ENCODE results near the gene CNTN5.
"Not testable (repeated sequence)": the region's sequence is repeated elsewhere in the genome, so short reads cannot be mapped to it uniquely, and the experiment has no call there.

CNTN5 gene

GRCh38 chr11:99268886-99269285 is 248.1 kb downstream of the CNTN5 start:
- intact Hi-C loops (cut with DNase I) = no loop called here
- no peak for DNase-seq

- intact Hi-C loops (cut with DNase I) = no loop called here
- no peak for DNase-seq
These were observed 250.8 kb downstream of the CNTN5 start for GRCh38 chr11:99271527-99271926.

- DNase-seq = no peak
- intact Hi-C loops (cut with DNase I) = no loop called here
These were observed 254.8 kb downstream of the CNTN5 start for GRCh38 chr11:99275521-99275920.

GRCh38 chr11:99277281-99277680 is 256.5 kb downstream of the CNTN5 start:
- no peak for DNase-seq
- intact Hi-C loops (cut with DNase I) = no loop called here

GRCh38 chr11:99279266-99279665 is 258.5 kb downstream of the CNTN5 start:
- no peak for DNase-seq
- intact Hi-C loops (cut with DNase I) = no loop called here

GRCh38 chr11:99281331-99281730 is 260.6 kb downstream of the CNTN5 start:
- intact Hi-C loops (cut with DNase I) = no loop called here
- DNase-seq = no peak

GRCh38 chr11:99297925-99298324 is 277.2 kb downstream of the CNTN5 start:
- DNase-seq = not testable (repeated sequence)

GRCh38 chr11:99307510-99308088 is 286.9 kb downstream of the CNTN5 start:
- no peak for DNase-seq
- intact Hi-C loops (cut with DNase I) = no loop called here

More at GRCh38 chr11:99297925-99298324, 277.2 kb downstream of the CNTN5 start:
- intact Hi-C loops (cut with DNase I) = not testable (repeated sequence)

GRCh38 chr11:99311870-99312269 is 291.1 kb downstream of the CNTN5 start:
- no peak for DNase-seq
- intact Hi-C loops (cut with DNase I) = no loop called here

- DNase-seq = no peak
- intact Hi-C loops (cut with DNase I) = no loop called here
These were observed 296.2 kb downstream of the CNTN5 start for GRCh38 chr11:99316776-99317520.

- intact Hi-C loops (cut with DNase I) = no loop called here
- DNase-seq = no peak
These were observed 300.1 kb downstream of the CNTN5 start for GRCh38 chr11:99320769-99321290.

- DNase-seq = no peak
- intact Hi-C loops (cut with DNase I) = no loop called here
These were observed 305.1 kb downstream of the CNTN5 start for GRCh38 chr11:99325847-99326246.

GRCh38 chr11:99327066-99327465 is 306.3 kb downstream of the CNTN5 start:
- intact Hi-C loops (cut with DNase I) = no loop called here
- no peak for DNase-seq

GRCh38 chr11:99327527-99327926 is 306.8 kb downstream of the CNTN5 start:
- intact Hi-C loops (cut with DNase I) = no loop called here
- no peak for DNase-seq

- no peak for DNase-seq
- intact Hi-C loops (cut with DNase I) = no loop called here
These were observed 312.9 kb downstream of the CNTN5 start for GRCh38 chr11:99333621-99334020.

- DNase-seq = no peak
- intact Hi-C loops (cut with DNase I) = no loop called here
These were observed 322.4 kb downstream of the CNTN5 start for GRCh38 chr11:99343117-99343516.

- intact Hi-C loops (cut with DNase I) = no loop called here
- DNase-seq = no peak
These were observed 328.5 kb downstream of the CNTN5 start for GRCh38 chr11:99349151-99349673.

- DNase-seq = no peak
- intact Hi-C loops (cut with DNase I) = no loop called here
These were observed 330.9 kb downstream of the CNTN5 start for GRCh38 chr11:99351624-99352023.

GRCh38 chr11:99352642-99353041 is 331.9 kb downstream of the CNTN5 start:
- no peak for DNase-seq
- intact Hi-C loops (cut with DNase I) = no loop called here

- DNase-seq = no peak
- intact Hi-C loops (cut with DNase I) = no loop called here
These were observed 345.8 kb downstream of the CNTN5 start for GRCh38 chr11:99366546-99366945.

- intact Hi-C loops (cut with DNase I) = no loop called here
- DNase-seq = no peak
These were observed 347.8 kb downstream of the CNTN5 start for GRCh38 chr11:99368583-99368982.

Measured in posterior cingulate gyrus (tissue), 11 donors.